Activated CD4-positive, CD25-positive, alpha-beta regulatory T cell treated with anti-CD3 and anti-CD28 coated beads, Interleukin-2, amount 50 U/mL, for 72 hours (primary cell): ENCODE results near the gene PLA2G4E.

Source experiments
- DNase-seq: peaks from one replicate; pipeline ENCODE4 v3.0.0; 2021

PLA2G4E gene

GRCh38 chr15:42020713-42021273 lies at the start of gene PLA2G4E:
TSS of gene PLA2G4E (minus strand) at chr15:42021042. CDS start at chr15:42021030, 12 bp downstream.
- DNase-seq = no peak

GRCh38 chr15:42070279-42070975 lies 49.6 kb upstream of the PLA2G4E start:
- peak; percentile 22 for DNase-seq

- DNase-seq = peak; percentile 19
Observed at GRCh38 chr15:42069496-42070278, 48.8 kb upstream of the PLA2G4E start.

- DNase-seq = no peak
Observed at GRCh38 chr15:42069025-42069424, 48.2 kb upstream of the PLA2G4E start.

GRCh38 chr15:42068601-42069000 lies 47.8 kb upstream of the PLA2G4E start:
- peak; percentile 11 for DNase-seq

- DNase-seq = no peak
Observed at GRCh38 chr15:42066764-42067415, 46.0 kb upstream of the PLA2G4E start.

- DNase-seq = no peak
Observed at GRCh38 chr15:42065468-42065867, 44.6 kb upstream of the PLA2G4E start.

GRCh38 chr15:42065033-42065432 lies 44.2 kb upstream of the PLA2G4E start:
- no peak for DNase-seq

GRCh38 chr15:42064271-42064670 lies 43.4 kb upstream of the PLA2G4E start:
- DNase-seq = no peak

- DNase-seq = no peak
Observed at GRCh38 chr15:42063122-42063848, 42.4 kb upstream of the PLA2G4E start.

GRCh38 chr15:42062284-42062806 lies 41.5 kb upstream of the PLA2G4E start:
- no peak for DNase-seq

GRCh38 chr15:42060797-42061196 lies 40.0 kb upstream of the PLA2G4E start:
- DNase-seq = no peak

GRCh38 chr15:42060477-42060763 lies 39.6 kb upstream of the PLA2G4E start:
- no peak for DNase-seq

GRCh38 chr15:42059661-42060476 lies 39.0 kb upstream of the PLA2G4E start:
- DNase-seq = peak; percentile 80

GRCh38 chr15:42058791-42059190 lies 37.9 kb upstream of the PLA2G4E start:
- no peak for DNase-seq

- DNase-seq = no peak
Observed at GRCh38 chr15:42057799-42058646, 37.2 kb upstream of the PLA2G4E start.

GRCh38 chr15:42056934-42057798 lies 36.3 kb upstream of the PLA2G4E start:
- DNase-seq = peak; percentile 46

- no peak for DNase-seq
Observed at GRCh38 chr15:42053914-42054313, 33.1 kb upstream of the PLA2G4E start.

- DNase-seq = no peak
Observed at GRCh38 chr15:42053010-42053409, 32.2 kb upstream of the PLA2G4E start.
